Stimulated activated CD4-positive, alpha-beta T cell treated with anti-CD3 and anti-CD28 coated beads, Interleukin-4, amount 100 ng/mL, for 1 hour (primary cell): ENCODE measurements around the gene KLHL42.
"Not testable (repeated sequence)": the region's sequence is repeated elsewhere in the genome, so short reads cannot be mapped to it uniquely, and the experiment has no call there.

Source experiments
- DNase-seq: peaks from one replicate; pipeline ENCODE4 v3.0.0-alpha.2; 2020

KLHL42 gene

GRCh38 chr12:27779920-27780611 is at the start of gene KLHL42, which contains the start of gene MANSC4:
Gene KLHL42, plus strand, starts transcription at chr12:27780233. Its CDS starts 98 bp downstream, at chr12:27780331.
Gene MANSC4, minus strand, starts transcription at chr12:27780236. Its CDS starts 8,960 bp downstream, at chr12:27771276.
- DNase-seq, result peak; percentile 63

- DNase-seq, result no peak
These were observed 47.8 kb upstream of the KLHL42 start for GRCh38 chr12:27732281-27732680.

GRCh38 chr12:27733052-27733656 is 46.9 kb upstream of the KLHL42 start:
- DNase-seq, result peak; percentile 39

GRCh38 chr12:27733791-27734190 is 46.2 kb upstream of the KLHL42 start:
- DNase-seq, result no peak

GRCh38 chr12:27734321-27734720 is 45.7 kb upstream of the KLHL42 start:
- not testable (repeated sequence) for DNase-seq

GRCh38 chr12:27743601-27744000 is 36.4 kb upstream of the KLHL42 start:
- DNase-seq, result no peak

GRCh38 chr12:27745734-27746133 is 34.3 kb upstream of the KLHL42 start:
- DNase-seq, result not testable (repeated sequence)

GRCh38 chr12:27747111-27747820 is 32.8 kb upstream of the KLHL42 start:
- DNase-seq, result no peak

GRCh38 chr12:27751386-27752047 is 28.5 kb upstream of the KLHL42 start:
- DNase-seq, result no peak

- DNase-seq, result no peak
These were observed 25.2 kb upstream of the KLHL42 start for GRCh38 chr12:27754795-27755194.

- no peak for DNase-seq
These were observed 23.3 kb upstream of the KLHL42 start for GRCh38 chr12:27756670-27757195.

- DNase-seq, result no peak
These were observed 17.3 kb upstream of the KLHL42 start for GRCh38 chr12:27762757-27763156.

GRCh38 chr12:27766587-27766986 is 13.4 kb upstream of the KLHL42 start:
- no peak for DNase-seq

- no peak for DNase-seq
These were observed 10.8 kb upstream of the KLHL42 start for GRCh38 chr12:27769142-27769673.

- DNase-seq, result no peak
These were observed 8.3 kb upstream of the KLHL42 start for GRCh38 chr12:27771481-27772327.

- DNase-seq, result no peak
These were observed 7.5 kb upstream of the KLHL42 start for GRCh38 chr12:27772328-27773049.

- DNase-seq, result no peak
These were observed 2.9 kb upstream of the KLHL42 start for GRCh38 chr12:27777141-27777540.

- DNase-seq, result no peak
These were observed 1.8 kb upstream of the KLHL42 start for GRCh38 chr12:27778206-27778605.

GRCh38 chr12:27779416-27779919 is 565 bp upstream of the KLHL42 start:
- peak; percentile 15 for DNase-seq

GRCh38 chr12:27780612-27781408 is 777 bp downstream of the KLHL42 start:
- DNase-seq, result peak; percentile 32
